ENCODE measurements around the gene CBX2.
"Not testable (repeated sequence)": the region's sequence is repeated elsewhere in the genome, so short reads cannot be mapped to it uniquely, and the experiment has no call there.

CBX2 gene

DNA sequence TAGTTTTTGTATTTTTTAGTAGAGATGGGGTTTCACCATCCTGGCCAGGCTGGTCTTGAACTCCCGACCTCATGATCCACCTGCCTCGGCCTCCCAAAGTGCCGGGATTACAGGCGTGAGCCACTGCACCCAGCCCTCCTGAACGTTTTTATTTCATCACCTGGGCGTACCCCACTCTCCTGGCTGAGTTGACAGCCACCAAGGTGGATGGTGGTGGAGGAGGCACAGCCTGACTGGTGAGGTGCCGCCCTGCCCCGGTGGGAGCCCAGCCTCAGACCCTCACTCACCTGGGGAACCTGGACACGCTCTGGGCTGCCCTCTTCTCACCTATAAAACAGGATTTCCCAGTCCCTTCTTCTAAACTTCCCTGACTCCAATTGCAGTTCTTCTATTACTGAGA lies 5.2 kb upstream of the CBX2 start:
- not testable (repeated sequence) for DNase-seq

DNA sequence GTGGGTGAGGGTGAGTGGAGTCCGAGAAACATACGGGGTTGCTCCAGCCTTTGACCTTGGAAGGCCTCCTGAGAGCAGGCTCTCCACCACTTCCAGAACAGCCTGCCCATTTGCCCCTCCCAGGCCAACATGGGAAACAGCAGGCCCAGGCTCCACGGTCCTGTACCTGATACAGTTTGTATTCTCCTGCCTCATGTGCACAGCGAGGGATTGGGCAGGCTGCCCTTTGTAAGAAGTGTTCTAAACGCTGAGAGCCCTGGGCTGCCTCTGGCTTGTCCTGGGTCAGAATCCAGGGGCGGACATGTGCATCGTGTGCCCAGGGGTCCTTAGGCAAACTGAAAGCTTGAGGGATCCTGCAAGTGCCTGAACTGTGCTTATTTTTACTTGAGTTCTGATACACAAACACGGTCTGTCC lies 3.4 kb upstream of the CBX2 start:
- no peak for DNase-seq

DNA sequence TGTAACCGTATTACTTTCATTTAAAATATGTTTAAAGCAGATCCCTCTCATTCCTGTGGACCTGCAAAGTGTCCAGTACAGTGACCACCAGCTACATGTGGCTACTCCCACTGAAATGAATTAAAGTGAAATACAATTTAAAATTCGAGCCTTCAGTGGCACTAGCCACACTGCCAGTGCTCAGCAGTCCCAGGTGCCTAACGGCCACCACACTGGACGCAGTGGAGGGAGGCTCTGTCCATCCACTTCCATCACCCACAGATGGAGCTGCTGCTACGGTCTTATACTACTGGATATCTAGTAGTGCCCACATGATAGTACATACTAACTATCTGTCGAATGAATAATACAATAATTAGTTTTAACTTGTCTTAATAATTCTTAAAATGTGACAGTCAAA lies 2.3 kb upstream of the CBX2 start:
- no peak for DNase-seq

DNA sequence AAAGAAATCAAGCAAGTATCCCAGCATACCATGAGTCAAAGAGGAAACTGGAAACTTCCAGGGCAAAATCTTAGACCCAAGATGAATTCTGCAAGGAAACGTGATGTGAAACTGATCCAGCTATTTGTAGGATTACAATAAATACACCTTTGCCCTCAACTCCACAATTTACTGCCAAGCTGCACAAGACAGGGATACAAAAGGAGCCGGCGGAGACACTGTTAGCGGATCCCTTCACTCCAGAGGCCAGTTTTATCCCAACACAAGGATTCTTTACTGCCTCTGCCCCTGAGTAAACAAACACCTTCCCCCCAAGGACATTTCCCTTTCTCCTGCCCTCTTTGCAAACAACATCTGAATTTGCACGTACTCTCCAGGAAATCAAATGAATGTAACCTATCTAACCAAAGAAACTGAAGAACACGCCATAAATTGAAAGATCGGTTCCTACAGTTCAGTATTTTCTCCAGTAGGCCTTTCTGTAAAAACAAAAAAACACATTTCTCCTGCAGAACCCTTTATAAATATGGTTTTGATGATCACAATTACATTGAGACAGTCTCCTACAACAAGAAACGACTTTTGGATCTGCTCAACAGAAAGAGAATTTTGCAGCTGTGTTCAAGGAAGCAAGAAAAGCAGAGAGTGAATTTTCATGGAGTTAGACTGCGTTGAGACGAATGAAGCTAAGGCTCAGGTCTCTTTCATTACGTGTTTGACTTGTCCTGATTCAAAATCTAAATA lies 1.4 kb upstream of the CBX2 start:
- peak; percentile 42 for DNase-seq

DNA sequence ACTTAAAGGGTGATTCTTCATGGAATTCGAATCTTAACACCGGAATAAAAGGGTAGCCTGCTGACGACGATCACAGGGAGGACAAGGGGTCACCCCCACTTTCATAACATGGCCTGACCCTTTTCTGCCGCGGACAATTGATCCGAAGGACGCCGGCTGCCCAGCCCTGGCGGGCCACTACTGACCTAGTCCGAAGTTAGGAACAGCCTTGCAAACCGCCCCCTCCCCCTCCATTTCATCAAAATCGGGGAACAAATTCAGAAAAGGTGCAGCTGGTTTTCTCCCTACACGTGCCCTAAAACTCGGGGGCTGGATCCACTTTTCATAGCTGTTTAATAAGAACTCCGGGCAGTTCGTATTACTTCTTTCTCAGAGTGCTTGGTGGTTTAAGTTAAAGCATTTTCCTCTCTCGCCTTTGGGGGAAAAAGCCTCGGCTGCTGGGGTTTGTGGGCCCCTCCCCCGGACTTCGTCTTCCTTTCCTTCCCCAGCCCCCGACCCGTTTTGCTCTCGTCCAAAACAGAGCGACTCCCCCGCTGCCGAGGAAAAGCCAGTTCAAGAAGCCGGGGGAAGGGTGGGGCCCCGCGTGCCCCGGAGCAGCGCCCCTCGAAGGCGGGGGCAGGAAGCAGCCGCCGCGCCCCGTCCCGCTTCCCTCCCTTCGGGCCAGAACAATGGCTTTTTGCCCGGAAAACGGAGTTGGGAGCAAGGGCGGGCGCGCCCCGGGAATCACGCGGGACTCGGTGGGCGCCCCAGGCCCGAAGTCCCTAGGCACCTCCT lies 641 bp upstream of the CBX2 start:
- peak; percentile 83 for DNase-seq

DNA sequence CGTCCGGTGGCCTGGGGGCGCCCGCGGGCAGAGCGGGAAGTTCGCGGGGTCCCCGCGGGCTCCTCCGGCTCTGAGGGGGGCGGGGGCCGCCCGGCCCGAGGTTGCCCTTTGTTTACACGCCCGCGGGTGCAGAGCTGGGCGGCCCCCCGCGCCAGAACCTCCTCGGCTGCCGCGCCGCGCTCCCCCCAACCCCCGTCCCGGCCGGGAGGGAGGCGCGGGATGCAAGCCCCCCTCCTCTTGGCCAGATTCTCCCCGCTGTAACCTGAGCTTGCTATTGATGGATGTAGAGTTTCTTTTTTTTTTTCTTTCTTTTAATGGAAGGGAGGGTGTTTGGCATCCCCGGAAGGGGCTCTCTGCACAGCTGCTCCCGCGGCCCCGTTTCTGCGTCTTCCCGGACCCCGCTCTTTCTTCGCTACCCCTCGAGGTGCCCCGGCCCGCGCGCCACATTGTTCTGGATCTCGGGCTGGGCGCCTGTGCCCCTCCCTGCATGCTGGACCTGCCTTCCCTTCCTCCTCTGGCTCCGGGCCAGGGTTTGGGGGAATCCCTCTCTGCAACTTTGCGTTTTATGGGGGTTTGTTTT lies 646 bp downstream of the CBX2 start:
- peak; percentile 68 for DNase-seq

DNA sequence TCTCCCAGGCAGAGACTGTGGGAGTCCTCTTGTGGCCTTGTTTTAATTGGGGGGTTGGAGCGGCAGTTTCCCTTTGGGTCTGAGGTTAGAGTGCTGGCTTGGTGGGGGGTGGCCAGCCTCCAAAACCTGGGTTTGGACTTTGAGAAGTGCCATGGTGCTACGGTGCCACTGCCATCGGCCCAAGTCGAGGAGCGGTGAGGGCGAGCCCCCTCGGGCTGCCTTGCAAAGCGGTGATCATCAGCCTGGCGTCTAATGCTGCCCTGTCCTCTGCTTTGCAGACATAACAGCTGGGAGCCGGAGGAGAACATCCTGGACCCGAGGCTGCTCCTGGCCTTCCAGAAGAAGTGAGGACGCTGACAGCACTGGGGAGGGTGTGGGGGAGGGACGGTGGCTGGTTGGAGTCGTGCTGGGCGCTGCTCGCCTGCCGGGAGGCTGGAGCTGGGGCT lies 1.2 kb downstream of the CBX2 start:
- no peak for DNase-seq

DNA sequence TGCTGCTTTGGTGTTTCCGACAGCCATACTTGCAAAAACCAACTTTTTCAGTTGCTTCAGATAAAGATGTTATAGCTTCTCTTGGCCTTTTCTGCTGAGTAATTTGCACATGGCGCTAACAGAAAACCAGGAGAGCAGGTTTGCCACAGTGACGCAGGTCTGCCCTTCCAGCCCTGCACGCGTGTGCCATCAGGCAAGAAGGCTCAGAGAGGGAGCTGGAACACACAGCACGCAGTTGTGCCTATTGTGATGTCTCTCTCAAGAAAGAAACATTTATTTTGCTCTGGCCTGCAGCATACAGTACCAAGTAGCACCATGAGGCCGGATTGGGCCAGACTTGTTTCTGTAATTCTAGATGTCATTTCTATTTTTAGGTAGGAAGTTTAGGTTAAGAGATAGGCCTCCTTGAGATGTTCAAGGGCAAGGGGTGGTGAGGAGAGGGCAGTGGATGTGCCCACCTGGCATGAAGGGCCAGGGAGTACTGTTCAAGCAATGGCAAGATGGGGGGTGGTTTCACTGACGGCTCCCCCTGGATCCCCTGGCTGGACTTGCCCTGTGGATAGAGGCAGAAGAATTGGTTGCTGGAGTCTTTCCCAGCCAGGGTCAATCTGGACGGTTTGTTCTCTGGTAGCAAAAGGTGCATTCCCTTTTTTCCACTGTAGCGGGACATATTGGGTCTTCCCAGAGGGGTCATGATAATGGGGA lies 1.9 kb downstream of the CBX2 start:
- no peak for DNase-seq

DNA sequence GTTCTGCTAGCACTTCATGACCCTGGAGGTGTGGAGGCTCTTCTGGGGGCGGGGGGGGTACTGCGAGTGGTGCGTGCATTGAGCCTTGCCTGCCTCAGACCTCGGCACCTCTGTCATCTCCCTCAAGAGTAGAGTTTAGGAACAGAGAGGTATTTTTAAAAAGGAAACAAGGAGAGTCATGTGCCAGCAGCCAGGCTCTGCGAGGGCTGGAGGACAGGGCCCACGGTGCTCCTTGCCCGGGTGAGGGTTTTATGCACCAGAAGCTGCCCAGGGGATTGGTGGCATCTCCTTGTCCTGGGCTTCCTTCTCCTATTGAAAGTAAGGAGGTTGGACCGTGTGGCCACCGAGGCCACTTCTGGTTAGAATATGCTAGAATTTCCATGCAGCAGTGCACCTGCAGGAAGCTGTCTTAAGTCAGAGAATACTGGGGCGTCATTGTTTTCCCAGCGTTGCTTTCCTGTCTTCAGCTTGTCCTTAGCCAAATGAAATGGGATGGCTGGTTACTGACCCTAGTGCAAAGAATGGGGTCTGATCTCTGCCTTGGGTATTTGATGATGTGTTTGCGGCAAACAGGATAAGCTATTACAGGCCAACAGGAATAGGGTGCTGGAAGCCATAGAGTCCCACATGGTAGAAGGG lies 3.2 kb downstream of the CBX2 start:
- no peak for DNase-seq

DNA sequence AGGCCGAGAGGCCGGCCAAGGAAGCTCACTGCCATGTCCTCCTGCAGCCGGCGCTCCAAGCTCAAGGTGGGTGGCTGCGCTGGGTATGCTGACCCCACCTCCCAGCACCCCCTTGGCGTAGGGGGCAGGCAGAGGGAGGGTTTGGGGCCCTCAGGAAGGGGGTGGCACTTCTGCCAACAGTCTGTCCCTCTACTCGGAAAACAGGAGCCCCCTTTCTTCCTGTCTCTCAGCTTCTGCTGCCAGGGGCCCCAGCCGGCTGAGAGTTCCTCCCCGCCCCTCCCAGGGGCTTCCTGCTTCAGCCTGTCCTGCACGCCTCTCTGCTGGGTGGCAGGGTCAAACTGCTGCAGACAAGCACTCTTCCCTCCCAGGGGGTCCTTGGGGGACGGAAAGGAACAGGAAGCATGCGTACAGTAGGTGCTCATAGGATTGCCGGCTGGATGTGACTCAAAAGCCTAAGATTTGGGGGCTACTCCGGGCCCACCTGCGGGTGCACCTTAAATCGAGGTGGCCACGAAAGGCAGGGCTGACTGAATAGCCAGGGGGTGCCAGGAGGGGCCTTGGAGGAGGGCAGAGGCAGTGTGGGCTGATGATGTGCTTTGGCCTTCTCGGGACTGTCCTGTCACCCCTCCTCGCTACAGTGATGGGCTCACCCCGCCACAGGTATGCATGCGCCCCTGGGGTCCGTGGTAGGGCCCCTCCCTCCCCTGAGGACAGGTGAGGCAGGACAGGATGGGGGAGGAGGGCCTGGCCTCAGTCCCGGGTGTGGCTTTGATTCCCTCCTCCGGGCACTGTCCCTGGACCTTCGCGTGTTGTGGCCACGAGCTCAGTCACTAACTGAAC lies 4.0 kb downstream of the CBX2 start:
- no peak for DNase-seq

DNA sequence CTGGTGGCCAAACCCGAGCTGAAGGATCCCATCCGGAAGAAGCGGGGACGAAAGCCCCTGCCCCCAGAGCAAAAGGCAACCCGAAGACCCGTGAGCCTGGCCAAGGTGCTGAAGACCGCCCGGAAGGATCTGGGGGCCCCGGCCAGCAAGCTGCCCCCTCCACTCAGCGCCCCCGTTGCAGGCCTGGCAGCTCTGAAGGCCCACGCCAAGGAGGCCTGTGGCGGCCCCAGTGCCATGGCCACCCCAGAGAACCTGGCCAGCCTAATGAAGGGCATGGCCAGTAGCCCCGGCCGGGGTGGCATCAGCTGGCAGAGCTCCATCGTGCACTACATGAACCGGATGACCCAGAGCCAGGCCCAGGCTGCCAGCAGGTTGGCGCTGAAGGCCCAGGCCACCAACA lies 5.9 kb downstream of the CBX2 start:
- no peak for DNase-seq

DNA sequence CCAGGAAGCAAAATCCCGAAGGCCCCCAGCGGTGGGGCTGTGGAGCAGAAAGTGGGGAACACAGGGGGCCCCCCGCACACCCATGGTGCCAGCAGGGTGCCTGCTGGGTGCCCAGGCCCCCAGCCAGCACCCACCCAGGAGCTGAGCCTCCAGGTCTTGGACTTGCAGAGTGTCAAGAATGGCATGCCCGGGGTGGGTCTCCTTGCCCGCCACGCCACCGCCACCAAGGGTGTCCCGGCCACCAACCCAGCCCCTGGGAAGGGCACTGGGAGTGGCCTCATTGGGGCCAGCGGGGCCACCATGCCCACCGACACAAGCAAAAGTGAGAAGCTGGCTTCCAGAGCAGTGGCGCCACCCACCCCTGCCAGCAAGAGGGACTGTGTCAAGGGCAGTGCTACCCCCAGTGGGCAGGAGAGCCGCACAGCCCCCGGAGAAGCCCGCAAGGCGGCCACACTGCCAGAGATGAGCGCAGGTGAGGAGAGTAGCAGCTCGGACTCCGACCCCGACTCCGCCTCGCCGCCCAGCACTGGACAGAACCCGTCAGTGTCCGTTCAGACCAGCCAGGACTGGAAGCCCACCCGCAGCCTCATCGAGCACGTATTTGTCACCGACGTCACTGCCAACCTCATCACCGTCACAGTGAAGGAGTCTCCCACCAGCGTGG lies 6.5 kb downstream of the CBX2 start:
- DNase-seq: no peak

DNA sequence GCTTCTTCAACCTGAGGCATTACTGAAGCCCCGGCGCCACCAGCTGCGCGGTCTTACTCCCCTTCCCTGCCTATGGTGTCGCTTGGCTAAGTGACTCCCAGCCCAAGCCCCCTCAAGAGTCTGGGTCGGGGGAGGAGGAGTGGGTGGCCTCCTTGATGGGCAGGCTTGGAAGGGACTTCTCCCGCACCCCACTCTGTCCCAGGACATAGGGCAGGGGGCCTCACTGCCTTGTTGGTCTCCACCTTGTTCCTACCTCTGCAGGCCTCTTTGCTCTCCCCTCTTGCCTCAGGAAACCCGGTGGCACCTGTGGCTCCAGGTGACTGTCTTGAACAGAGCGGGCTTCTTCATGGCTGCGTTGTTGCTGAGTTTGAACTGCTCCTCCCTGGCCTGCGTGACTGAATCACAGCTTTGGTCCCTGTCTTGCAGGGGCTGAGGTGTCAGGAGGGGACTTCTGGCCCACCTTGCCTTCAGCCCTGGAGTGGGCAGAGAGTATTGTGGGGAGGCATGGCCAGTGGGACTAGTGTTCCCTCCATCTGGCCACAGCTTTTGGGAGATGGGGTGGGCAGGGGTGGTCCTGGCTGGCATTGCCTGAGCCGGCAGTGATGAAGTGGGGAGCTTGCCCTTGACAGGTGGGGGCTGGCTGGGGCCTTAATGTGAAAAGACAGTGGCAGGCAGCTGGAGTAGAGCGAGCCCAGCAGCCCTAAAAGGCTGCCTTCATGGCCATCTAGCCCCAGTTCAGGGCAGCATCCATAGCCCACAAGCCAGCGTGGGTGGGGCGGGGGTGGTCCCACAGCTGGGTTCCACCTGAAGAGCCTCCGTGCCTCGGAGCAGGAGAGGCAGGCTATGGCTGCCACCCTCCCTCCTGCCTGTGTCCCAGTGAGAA lies 7.3 kb downstream of the CBX2 start:
- DNase-seq: no peak

DNA sequence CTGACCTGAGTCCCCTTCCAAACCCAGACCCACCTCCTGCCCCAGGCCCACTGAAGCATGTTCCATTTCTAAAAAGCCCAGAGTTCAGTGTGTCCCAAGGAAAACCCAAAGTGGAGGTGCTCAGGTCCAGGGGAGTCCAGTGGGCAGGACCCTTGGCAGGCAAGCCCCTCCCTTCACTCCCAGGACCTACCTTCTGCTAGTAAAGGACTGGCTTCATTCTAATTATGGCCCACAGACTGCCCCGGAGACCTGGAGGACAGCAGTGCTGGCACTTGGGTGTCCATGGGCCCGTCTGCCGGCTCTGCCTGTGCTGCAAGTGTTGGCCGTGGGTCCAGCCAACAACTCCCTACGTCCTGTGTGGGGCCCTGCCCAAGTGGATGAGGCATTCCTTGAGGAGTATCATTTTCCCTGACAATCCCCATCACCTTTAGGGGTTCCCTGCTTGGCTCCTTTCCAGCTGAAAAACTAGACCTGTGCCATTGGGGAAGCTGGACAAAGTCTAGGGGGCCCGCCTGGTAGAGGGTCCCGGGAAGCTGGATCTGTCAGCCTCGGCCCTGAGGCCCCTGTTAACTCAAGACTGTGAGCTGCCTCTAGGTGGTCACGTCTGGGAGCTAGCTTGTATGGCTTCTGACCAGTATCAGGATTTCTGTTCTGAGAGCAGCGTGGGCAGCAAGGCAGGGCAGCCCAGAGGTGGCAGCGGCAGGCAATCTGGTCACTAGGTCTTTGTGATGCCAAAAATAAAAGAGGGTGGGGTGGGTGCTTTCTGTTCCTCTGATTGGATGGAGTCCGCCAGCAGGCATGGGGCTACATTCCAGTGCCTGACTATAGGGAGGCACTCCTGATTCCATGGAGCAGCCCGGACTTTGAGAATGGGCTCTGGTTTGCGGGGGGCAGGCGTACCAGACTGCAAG lies 8.2 kb downstream of the CBX2 start:
- DNase-seq: no peak

DNA sequence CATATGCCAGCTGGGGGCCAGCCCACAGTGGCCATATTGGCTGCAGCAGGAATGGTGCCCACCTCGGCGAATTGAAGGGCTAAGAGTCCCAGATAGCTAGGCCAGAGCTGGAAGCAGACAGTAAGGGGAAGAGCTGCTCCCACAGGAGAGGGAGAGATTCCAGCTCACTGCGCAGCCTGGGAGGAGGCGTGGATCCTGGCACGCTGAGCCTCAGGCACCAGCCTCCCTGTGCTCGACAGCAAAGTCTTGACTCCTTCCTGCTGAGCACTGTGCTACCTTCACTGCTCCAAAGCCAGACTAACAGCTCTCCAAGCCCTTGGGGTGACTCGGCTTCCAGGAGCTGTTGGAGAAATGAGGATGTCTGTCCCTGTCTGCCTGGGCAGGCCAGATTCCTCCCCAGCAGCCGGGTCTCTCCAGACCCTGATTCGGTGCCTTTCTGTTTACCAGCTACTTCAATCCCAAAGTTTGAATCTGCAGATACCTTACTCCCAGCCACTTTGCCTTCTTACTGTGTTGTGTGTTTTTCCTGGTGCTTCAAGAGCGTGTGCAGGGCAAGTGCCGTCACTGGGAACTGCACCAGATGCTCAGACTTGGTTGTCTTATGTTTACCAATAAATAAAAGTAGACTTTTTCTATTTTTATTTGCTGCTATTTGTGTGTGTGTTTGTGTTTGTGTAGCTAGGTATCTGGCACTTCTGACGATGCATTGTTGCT lies 9.1 kb downstream of the CBX2 start:
- DNase-seq: no peak

DNA sequence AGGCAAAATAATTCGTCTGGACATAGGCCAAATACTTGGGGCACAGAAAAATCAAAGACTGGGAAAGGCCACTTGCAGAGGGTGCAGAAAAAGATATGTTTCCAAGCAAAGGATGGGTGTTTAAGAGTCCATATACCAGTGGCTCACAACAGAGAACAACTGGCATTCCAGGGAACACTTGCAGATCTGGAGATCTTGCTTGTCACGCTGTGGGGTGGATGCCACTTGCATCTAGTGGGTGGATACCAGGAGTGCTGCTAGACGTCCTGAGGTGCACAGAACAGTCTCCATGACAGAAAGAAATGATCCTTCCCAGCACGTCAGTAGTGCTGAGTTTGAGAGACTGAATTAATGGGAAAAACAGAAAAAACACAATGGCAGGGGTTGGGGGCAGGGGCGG lies 10.5 kb downstream of the CBX2 start:
- no peak for DNase-seq

DNA sequence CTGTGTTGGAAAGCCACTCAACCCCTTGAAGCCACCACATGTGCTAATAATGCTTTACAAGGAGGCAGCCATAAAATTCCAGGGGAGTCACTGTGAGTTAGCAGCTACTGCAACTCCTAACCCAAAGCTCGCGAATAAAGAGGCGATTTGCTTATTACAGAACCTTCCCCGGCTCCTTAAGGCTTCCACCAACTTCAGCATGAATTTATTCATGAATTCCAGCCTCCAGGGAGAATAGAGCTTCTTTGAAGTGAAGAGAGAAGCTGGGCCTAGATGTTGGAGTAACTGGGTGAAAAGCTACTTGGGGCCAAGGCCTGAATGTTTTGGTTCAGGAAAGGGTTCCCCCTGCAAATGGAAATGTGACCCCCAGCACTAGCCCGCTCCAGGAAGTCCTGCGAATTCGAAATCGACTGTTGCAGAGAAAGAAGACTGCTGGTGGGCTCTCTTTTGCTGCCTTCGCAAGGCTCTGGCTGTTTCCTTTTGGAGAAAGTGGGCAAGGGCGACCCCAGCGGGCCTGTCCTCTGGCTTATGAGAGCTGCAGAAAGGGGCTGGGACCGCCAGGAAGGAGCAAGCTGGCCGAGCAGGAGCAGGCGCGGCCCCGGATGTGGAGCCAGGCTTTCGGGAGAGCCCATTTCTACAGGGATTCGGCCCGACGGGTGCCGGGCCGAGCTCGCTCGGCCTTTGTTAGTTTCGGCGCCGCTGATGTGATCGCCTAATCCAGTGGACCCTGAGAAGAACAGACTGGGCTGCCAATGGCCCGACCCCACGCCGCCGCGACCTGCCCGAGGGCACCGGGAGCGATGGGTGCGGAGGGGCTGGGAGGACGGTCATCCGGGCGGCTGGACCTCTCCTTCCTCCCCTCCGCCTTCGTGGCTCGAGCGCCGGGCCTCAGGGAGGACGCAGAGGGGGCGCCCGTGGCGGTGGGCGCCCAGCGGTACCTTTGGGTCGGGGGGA lies 11.3 kb downstream of the CBX2 start:
- no peak for DNase-seq
